Mucosa of gallbladder (tissue), 1 donor: ENCODE results near the gene SPG7. TPM values are rescaled to one million over a fixed set of nuclear protein-coding genes. Genes with fewer than 3 reads are reported as not detected.

Experiments
- DNase-seq: peaks from one replicate; pipeline ENCODE4 v3.0.0-alpha.2; 2020; ENCODE audit warnings: low spot score
- total RNA-seq: library from RNA; stranded (reverse); gene quantifications from one replicate; pipeline ENCODE4 v1.2.1, GENCODE V29; 2021
- donor health status: DM: no; HTN: no; CAD: no.

The SPG7 gene
- total RNA-seq, 1 donor from 2014 or later: 106 TPM

- DNase-seq: no peak
Measured at GRCh38 chr16:89517128-89517527, 8.9 kb downstream of the SPG7 start.

GRCh38 chr16:89519881-89520280, 11.7 kb downstream of the SPG7 start:
- DNase-seq: no peak

- no peak for DNase-seq
Measured at GRCh38 chr16:89522287-89522686, 14.1 kb downstream of the SPG7 start.

GRCh38 chr16:89523680-89524344, 15.6 kb downstream of the SPG7 start:
- no peak for DNase-seq

GRCh38 chr16:89525146-89525913, 17.1 kb downstream of the SPG7 start:
- no peak for DNase-seq

- no peak for DNase-seq
Measured at GRCh38 chr16:89529097-89529496, 20.9 kb downstream of the SPG7 start.

GRCh38 chr16:89530401-89531381, 22.5 kb downstream of the SPG7 start:
- no peak for DNase-seq

- DNase-seq: no peak
Measured at GRCh38 chr16:89531821-89532526, 23.8 kb downstream of the SPG7 start.

GRCh38 chr16:89534252-89534756, 26.1 kb downstream of the SPG7 start:
- DNase-seq: peak; percentile 38

- no peak for DNase-seq
Measured at GRCh38 chr16:89536371-89536770, 28.2 kb downstream of the SPG7 start.

- no peak for DNase-seq
Measured at GRCh38 chr16:89536886-89537548, 28.8 kb downstream of the SPG7 start.

GRCh38 chr16:89537549-89537925, 29.3 kb downstream of the SPG7 start:
- no peak for DNase-seq

GRCh38 chr16:89538286-89538685, 30.1 kb downstream of the SPG7 start:
- no peak for DNase-seq

- no peak for DNase-seq
Measured at GRCh38 chr16:89540557-89540956, 32.4 kb downstream of the SPG7 start.

- no peak for DNase-seq
Measured at GRCh38 chr16:89541792-89542191, 33.6 kb downstream of the SPG7 start.

- DNase-seq: no peak
Measured at GRCh38 chr16:89544113-89544512, 35.9 kb downstream of the SPG7 start.

- no peak for DNase-seq
Measured at GRCh38 chr16:89544713-89545043, 36.5 kb downstream of the SPG7 start.

- DNase-seq: no peak
Measured at GRCh38 chr16:89545044-89545830, 37.0 kb downstream of the SPG7 start.

GRCh38 chr16:89545831-89546574, 37.8 kb downstream of the SPG7 start:
- DNase-seq: peak; percentile 56
